CD14-positive monocyte (primary cell): Measurements from ENCODE around the gene RNASE4. TPM values are rescaled to one million over a fixed set of nuclear protein-coding genes. Genes with fewer than 3 reads are reported as not detected.

Experiments used
- DNase-seq, 3 donors: peaks; one replicate each; pipeline ENCODE4 v3.0.0-alpha.2; 2011 to 2022
- H2AFZ ChIP-seq: 2 replicates; pipeline ENCODE4 v1.6.0; 2012; ENCODE audit warnings: mild to moderate bottlenecking, low read depth, low read length, inconsistent platforms; ENCODE audit not compliant: insufficient read depth, poor library complexity, severe bottlenecking
- H3K27ac ChIP-seq, 2 donors: 1 replicate in 1 of 2; 2 replicates in 1 of 2; pipeline ENCODE4 v1.5.1; 2012 to 2013; ENCODE audit warnings: low read length in 2 of 2, control low read depth in 1 of 2, inconsistent platforms in 1 of 2, low read depth in 1 of 2, mild to moderate bottlenecking in 1 of 2
- H3K27me3 ChIP-seq, 2 donors: one replicate each; pipeline versions ENCODE4 v1.6.0 to v1.6.1; 2011 to 2013; ENCODE audit warnings: low read length in 2 of 2; ENCODE audit not compliant: control insufficient read depth in 2 of 2, insufficient read depth in 2 of 2
- H3K36me3 ChIP-seq, 2 donors: replicated peaks in 1 of 2; 1 replicate in 1 of 2; 2 replicates in 1 of 2; pipeline versions ENCODE4 v1.5.1 to v1.6.1; 2012 to 2013; ENCODE audit warnings: low read length in 2 of 2, control low read depth in 1 of 2, inconsistent platforms in 1 of 2, mild to moderate bottlenecking in 1 of 2; ENCODE audit not compliant: insufficient read depth in 2 of 2, control insufficient read depth in 1 of 2
- H3K4me1 ChIP-seq, 2 donors: 1 replicate in 1 of 2; 2 replicates in 1 of 2; pipeline versions ENCODE4 v1.5.1 to v1.6.1; 2012 to 2013; ENCODE audit warnings: low read length in 2 of 2, control low read depth in 1 of 2, inconsistent platforms in 1 of 2, mild to moderate bottlenecking in 1 of 2, moderate library complexity in 1 of 2; ENCODE audit not compliant: insufficient read depth in 2 of 2, control insufficient read depth in 1 of 2
- H3K4me2 ChIP-seq: replicated peaks from 2 replicates; pipeline ENCODE3; 2012; ENCODE audit warnings: low read length, moderate library complexity, mild to moderate bottlenecking; ENCODE audit not compliant: poor library complexity, severe bottlenecking; ENCODE audit errors: extremely low read depth
- H3K4me3 ChIP-seq, 3 experiments: fragments of 200-600 bp in 1 of 3; sonication (generic) in 1 of 3; replicated peaks in 1 of 3; 1 replicate in 2 of 3; 2 replicates in 1 of 3; pipeline ENCODE4 v1.5.1; 2011 to 2013; ENCODE audit warnings: low read length in 3 of 3, mild to moderate bottlenecking in 3 of 3, control low read depth in 2 of 3, low read depth in 2 of 3, inconsistent platforms in 1 of 3, moderate library complexity in 1 of 3
- H3K79me2 ChIP-seq: 2 replicates; pipeline ENCODE4 v1.6.0; 2012; ENCODE audit warnings: mild to moderate bottlenecking, control low read depth, inconsistent platforms, low read length, moderate library complexity; ENCODE audit not compliant: insufficient read depth
- H3K9ac ChIP-seq: 2 replicates; pipeline ENCODE4 v1.6.0; 2017; ENCODE audit warnings: low read length, mild to moderate bottlenecking; ENCODE audit not compliant: insufficient read depth, poor library complexity, severe bottlenecking
- H3K9me3 ChIP-seq, 2 donors: replicated peaks in 1 of 2; 1 replicate in 1 of 2; 2 replicates in 1 of 2; pipeline versions ENCODE4 v1.5.1 to v1.6.1; 2012 to 2013; ENCODE audit warnings: low read length in 2 of 2, control low read depth in 1 of 2; ENCODE audit not compliant: control insufficient read depth in 1 of 2, insufficient read depth in 1 of 2
- H4K20me1 ChIP-seq: 2 replicates; pipeline ENCODE4 v1.6.0; 2012; ENCODE audit warnings: mild to moderate bottlenecking, low read length, control low read depth, moderate library complexity; ENCODE audit not compliant: insufficient read depth
- H3K27ac Mint-ChIP-seq, 7 donors: one replicate each; pipeline ENCODE4 v1.8.0; 2020; ENCODE audit warnings: mild to moderate bottlenecking in 7 of 7, mixed read lengths in 7 of 7, moderate library complexity in 6 of 7, inconsistent platforms in 2 of 7
- H3K27me3 Mint-ChIP-seq, 3 donors: one replicate each; pipeline ENCODE4 v1.8.0; 2021 to 2022; ENCODE audit warnings: low read depth in 3 of 3, mild to moderate bottlenecking in 3 of 3, mixed read lengths in 3 of 3, moderate library complexity in 3 of 3, inconsistent platforms in 1 of 3
- H3K36me3 Mint-ChIP-seq, 2 donors: one replicate each; pipeline ENCODE4 v1.8.0; 2020; ENCODE audit warnings: mixed read lengths in 2 of 2, inconsistent platforms in 1 of 2, mild to moderate bottlenecking in 1 of 2
- H3K4me1 Mint-ChIP-seq: one replicate; pipeline ENCODE4 v1.8.0; 2020; ENCODE audit warnings: mild to moderate bottlenecking, mixed read lengths
- H3K4me3 Mint-ChIP-seq, 2 donors: one replicate each; pipeline ENCODE4 v1.8.0; 2020; ENCODE audit warnings: mild to moderate bottlenecking in 2 of 2, mixed read lengths in 2 of 2, moderate library complexity in 1 of 2
- H3K9me3 Mint-ChIP-seq, 7 donors: one replicate each; pipeline ENCODE4 v1.8.0; 2020 to 2022; ENCODE audit warnings: mixed read lengths in 7 of 7, mild to moderate bottlenecking in 6 of 7, moderate library complexity in 6 of 7, inconsistent platforms in 2 of 7
- whole genome bisulfite sequencing: methylation state at CpG from one replicate; pipeline ENCODE4 v1.1.5; 2013; ENCODE audit warnings: missing lambda C conversion rate; ENCODE audit not compliant: insufficient coverage; 5-methylcytosine and 5-hydroxymethylcytosine counted together
- intact Hi-C, 2 donors: fragments of 100-400 bp; cut with micrococcal nuclease; formaldehyde crosslinking; loops; one replicate each; pipeline versions ENCODE4 v1.15.0 to v1.15.1; 2023
- polyA plus RNA-seq, 3 donors: library from polyadenylated mRNA; depleted of rRNA in 1 of 3; unstranded in 2 of 3; stranded (reverse) in 1 of 3; fragments of 300-500 nt in 2 of 3; fragments of >200 nt in 1 of 3; fragmentation: Illumina TruSeq in 2 of 3; gene quantifications; 1 replicate in 2 of 3; 2 replicates in 1 of 3; pipeline ENCODE4 v1.2.3, GENCODE V29; 2012 to 2021
- TF ChIP-seq, protein P1 (sequence below): fragments of 200-600 bp; IDR thresholded peaks from one replicate; pipeline ENCODE4 v1.8.0; 2022; ENCODE audit warnings: antibody characterized with exemption, mild to moderate bottlenecking

The RNASE4 gene
- polyA plus RNA-seq, 3 donors = 18.5 to 85.8 (median 49.1) TPM

DNA sequence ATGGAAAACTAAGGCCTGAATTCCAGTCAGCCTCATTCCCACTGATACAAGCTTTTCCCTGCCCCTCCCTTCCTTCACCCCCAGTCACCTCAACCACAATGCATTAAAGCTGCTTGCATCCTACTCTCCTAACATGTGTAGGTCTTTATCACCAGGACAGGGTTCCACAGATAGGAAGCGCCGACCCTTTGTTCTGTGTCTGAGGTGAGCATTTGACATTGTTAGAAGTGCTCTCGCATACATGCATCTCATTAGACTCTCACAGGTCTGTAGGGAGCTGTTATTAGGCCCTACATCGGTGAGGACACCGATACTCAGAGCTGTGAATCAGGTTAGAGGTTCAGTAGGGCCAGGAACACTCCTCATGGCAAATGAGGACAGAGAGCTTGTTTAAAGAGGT is 48.1 kb downstream of the RNASE4 start:
- no CpG with 5 or more reads among the region's 5 CpGs for WGBS
- H3K27ac Mint-ChIP-seq = peak overlapping the region in 2 of 7 donors; percentile 33 to 56
- intact Hi-C loops = no loop called here

DNA sequence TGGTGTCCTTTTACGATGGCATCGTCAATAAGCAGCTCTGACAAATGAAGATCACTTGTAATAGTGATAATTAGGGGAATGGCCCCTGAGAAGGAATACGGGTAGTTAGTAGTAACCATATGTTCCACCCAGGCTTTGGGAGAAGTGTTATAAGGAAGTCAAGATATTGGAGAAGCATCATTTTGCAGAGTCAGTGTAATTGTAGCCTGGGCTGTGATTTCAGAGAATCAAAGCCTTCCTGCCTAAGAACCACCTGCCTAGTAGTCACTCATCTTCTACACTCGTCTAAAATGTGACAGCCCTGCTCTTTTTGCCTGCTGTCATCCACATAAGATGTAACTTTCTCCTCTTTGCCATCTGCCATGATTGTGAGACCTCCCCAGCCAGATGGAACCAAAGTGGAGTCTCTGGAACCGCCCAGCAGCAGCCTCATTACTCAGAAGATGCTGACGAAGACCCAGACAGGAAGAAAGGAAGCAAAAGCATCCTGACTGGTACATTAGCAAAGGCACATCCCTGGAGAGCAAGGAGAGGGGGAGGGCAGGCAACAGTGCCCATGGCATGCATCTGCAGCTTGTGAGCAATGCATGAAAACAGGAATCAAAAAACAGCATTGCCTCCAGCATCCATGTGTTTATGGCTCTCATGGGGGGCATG is 48.7 kb downstream of the RNASE4 start:
- no peak overlapping the region for H3K4me3 ChIP-seq
- Mint-ChIP-seq H3K36me3 (peaks cover 0 to 1% of the 10 kb centered on the region in 2 donors), H3K9me3 (no peaks in the 10 kb centered on the region), H3K27ac (peak overlapping the region; percentile 9 to 88 (median 79)), H3K4me3 (no peak overlapping the region), H3K27me3 (peaks cover 2 to 10% (median 3%) of the 10 kb centered on the region in 3 donors), H3K4me1 (peaks cover 17% of the 10 kb centered on the region)
- H3K4me1 ChIP-seq = peaks cover 12 to 14% of the 10 kb centered on the region in 2 donors
- H3K27me3 ChIP-seq = no peaks in the 10 kb centered on the region
- DNase-seq = peak; percentile 29 to 51 (median 35)
- H3K36me3 ChIP-seq = no peaks in the 10 kb centered on the region
- no peaks in the 10 kb centered on the region for H3K9me3 ChIP-seq
- H3K4me2 ChIP-seq = no peak overlapping the region
- H3K79me2 ChIP-seq = no peaks in the 10 kb centered on the region
- H2AFZ ChIP-seq = no peak overlapping the region
- intact Hi-C loops = no loop called here
- TF ChIP-seq, protein P1, sequence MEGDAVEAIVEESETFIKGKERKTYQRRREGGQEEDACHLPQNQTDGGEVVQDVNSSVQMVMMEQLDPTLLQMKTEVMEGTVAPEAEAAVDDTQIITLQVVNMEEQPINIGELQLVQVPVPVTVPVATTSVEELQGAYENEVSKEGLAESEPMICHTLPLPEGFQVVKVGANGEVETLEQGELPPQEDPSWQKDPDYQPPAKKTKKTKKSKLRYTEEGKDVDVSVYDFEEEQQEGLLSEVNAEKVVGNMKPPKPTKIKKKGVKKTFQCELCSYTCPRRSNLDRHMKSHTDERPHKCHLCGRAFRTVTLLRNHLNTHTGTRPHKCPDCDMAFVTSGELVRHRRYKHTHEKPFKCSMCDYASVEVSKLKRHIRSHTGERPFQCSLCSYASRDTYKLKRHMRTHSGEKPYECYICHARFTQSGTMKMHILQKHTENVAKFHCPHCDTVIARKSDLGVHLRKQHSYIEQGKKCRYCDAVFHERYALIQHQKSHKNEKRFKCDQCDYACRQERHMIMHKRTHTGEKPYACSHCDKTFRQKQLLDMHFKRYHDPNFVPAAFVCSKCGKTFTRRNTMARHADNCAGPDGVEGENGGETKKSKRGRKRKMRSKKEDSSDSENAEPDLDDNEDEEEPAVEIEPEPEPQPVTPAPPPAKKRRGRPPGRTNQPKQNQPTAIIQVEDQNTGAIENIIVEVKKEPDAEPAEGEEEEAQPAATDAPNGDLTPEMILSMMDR = no peak
- peak overlapping the region; percentile 17 to 34 for H3K27ac ChIP-seq
- H3K9ac ChIP-seq = no peak overlapping the region
- H4K20me1 ChIP-seq = no peaks in the 10 kb centered on the region
- WGBS = 43% methylated on average over 5 of the region's 6 CpGs

More for the DNA sequence above, 48.1 kb downstream of the RNASE4 start:
- no peak overlapping the region for H2AFZ ChIP-seq
- no peaks in the 10 kb centered on the region for H3K9me3 ChIP-seq
- no peaks in the 10 kb centered on the region for H3K79me2 ChIP-seq
- no peak overlapping the region for H3K27ac ChIP-seq
- H3K27me3 ChIP-seq = no peaks in the 10 kb centered on the region
- peaks cover 17% of the 10 kb centered on the region for H3K4me1 Mint-ChIP-seq
- no peak overlapping the region for H3K4me3 Mint-ChIP-seq
- no peak overlapping the region for H3K4me2 ChIP-seq
- H3K4me1 ChIP-seq = peaks cover 12 to 14% of the 10 kb centered on the region in 2 donors
- no peaks in the 10 kb centered on the region for H4K20me1 ChIP-seq
- no peak overlapping the region for H3K4me3 ChIP-seq
- TF ChIP-seq, protein P1 = no peak
- no peak for DNase-seq
- H3K9ac ChIP-seq = no peak overlapping the region
- H3K36me3 ChIP-seq = no peaks in the 10 kb centered on the region
- no peaks in the 10 kb centered on the region for H3K9me3 Mint-ChIP-seq
- H3K36me3 Mint-ChIP-seq = peaks cover 0 to 1% of the 10 kb centered on the region in 2 donors
- H3K27me3 Mint-ChIP-seq = peaks cover 2 to 10% (median 3%) of the 10 kb centered on the region in 3 donors
